ENCODE results near the gene SPOUT1.

DNA sequence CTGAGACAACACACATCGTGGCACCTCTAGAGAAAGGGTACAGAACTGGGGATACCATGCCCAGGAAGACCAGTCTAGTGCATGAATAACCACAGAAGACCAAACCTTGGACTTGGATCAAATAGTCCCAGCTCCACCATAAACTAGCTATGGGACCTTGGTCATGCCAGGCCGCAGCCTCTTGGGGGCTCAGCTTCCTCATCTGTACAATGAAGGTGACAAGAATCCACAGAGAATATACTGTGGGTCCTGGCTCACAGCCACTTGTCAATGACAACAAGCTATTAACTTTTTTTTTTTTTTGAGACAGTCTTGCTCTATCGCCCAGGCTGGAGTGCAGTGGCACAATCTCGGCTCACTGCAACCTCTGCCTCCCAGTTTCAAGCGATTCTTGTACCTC lies 48.3 kb upstream of the SPOUT1 start:
- TF ChIP-seq, protein P1, sequence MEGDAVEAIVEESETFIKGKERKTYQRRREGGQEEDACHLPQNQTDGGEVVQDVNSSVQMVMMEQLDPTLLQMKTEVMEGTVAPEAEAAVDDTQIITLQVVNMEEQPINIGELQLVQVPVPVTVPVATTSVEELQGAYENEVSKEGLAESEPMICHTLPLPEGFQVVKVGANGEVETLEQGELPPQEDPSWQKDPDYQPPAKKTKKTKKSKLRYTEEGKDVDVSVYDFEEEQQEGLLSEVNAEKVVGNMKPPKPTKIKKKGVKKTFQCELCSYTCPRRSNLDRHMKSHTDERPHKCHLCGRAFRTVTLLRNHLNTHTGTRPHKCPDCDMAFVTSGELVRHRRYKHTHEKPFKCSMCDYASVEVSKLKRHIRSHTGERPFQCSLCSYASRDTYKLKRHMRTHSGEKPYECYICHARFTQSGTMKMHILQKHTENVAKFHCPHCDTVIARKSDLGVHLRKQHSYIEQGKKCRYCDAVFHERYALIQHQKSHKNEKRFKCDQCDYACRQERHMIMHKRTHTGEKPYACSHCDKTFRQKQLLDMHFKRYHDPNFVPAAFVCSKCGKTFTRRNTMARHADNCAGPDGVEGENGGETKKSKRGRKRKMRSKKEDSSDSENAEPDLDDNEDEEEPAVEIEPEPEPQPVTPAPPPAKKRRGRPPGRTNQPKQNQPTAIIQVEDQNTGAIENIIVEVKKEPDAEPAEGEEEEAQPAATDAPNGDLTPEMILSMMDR (IDR thresholded peaks at IDR 0.05; ENCODE audit: borderline replicate concordance, extremely low read depth, low read length, poor library complexity, severe bottlenecking) = no peak
- TF ChIP-seq EZH2 (IDR thresholded peaks at IDR 0.05; ENCODE audit: borderline replicate concordance, low read depth, low read length, severe bottlenecking) = no peak

Data from DND-41 (cell line).